Natural killer cell (primary cell): Measurements from ENCODE around the gene RANBP17. TPM values are rescaled to one million over a fixed set of nuclear protein-coding genes. Genes with fewer than 3 reads are reported as not detected.

Experiments used
- ATAC-seq, 3 donors: fragments of 150-1000 bp in 2 of 3; fragments of 200-7000 bp in 1 of 3; cut with Tn5 transposase; 1 replicate in 1 of 3; 2 replicates in 2 of 3; pipeline ENCODE4 v1.10.0; 2021; ENCODE audit warnings: mild to moderate bottlenecking in 2 of 3, moderate library complexity in 2 of 3
- DNase-seq, 2 donors: peaks; one replicate each; pipeline versions ENCODE4 v3.0.0 to v3.0.0-alpha.2; 2013 to 2021; ENCODE audit warnings: mixed read lengths in 1 of 2
- H3K27ac ChIP-seq: one replicate; pipeline ENCODE4 v1.5.1; 2013; ENCODE audit warnings: mild to moderate bottlenecking, low read length
- H3K27me3 ChIP-seq: one replicate; pipeline ENCODE4 v1.6.1; 2013; ENCODE audit warnings: low read length; ENCODE audit not compliant: control insufficient read depth, insufficient read depth
- H3K36me3 ChIP-seq: one replicate; pipeline ENCODE4 v1.6.1; 2013; ENCODE audit warnings: low read length; ENCODE audit not compliant: control insufficient read depth, insufficient read depth
- H3K4me1 ChIP-seq: one replicate; pipeline ENCODE4 v1.6.1; 2013; ENCODE audit warnings: low read length; ENCODE audit not compliant: control insufficient read depth, insufficient read depth
- H3K4me3 ChIP-seq: one replicate; pipeline ENCODE4 v1.5.1; 2013; ENCODE audit warnings: low read length
- H3K9me3 ChIP-seq: one replicate; pipeline ENCODE4 v1.6.1; 2013; ENCODE audit warnings: low read length; ENCODE audit not compliant: control insufficient read depth, insufficient read depth
- H3K27ac Mint-ChIP-seq, 2 donors: one replicate each; pipeline ENCODE4 v1.8.0; 2022; ENCODE audit warnings: mild to moderate bottlenecking in 2 of 2, mixed read lengths in 2 of 2, moderate library complexity in 1 of 2
- H3K27me3 Mint-ChIP-seq, 2 donors: one replicate each; pipeline ENCODE4 v1.8.0; 2022; ENCODE audit warnings: low read depth in 2 of 2, mixed read lengths in 2 of 2
- H3K36me3 Mint-ChIP-seq: one replicate; pipeline ENCODE4 v1.8.0; 2022; ENCODE audit warnings: mixed read lengths
- H3K4me1 Mint-ChIP-seq, 2 donors: one replicate each; pipeline ENCODE4 v1.8.0; 2022; ENCODE audit warnings: mixed read lengths in 2 of 2
- H3K4me3 Mint-ChIP-seq: one replicate; pipeline ENCODE4 v1.8.0; 2022; ENCODE audit warnings: mild to moderate bottlenecking, moderate library complexity, mixed read lengths
- H3K9me3 Mint-ChIP-seq, 2 donors: one replicate each; pipeline ENCODE4 v1.8.0; 2022; ENCODE audit warnings: mixed read lengths in 2 of 2
- WGBS: methylation state at CpG from one replicate; pipeline ENCODE4 v1.1.7; 2013; ENCODE audit warnings: missing lambda C conversion rate; ENCODE audit not compliant: insufficient coverage; 5-methylcytosine and 5-hydroxymethylcytosine counted together
- intact Hi-C: fragments of 100-400 bp; cut with micrococcal nuclease; formaldehyde crosslinking; loops from one replicate; pipeline ENCODE4 v1.14.2; 2022
- total RNA-seq, 4 donors: library from RNA; stranded (reverse); fragments of 120-200 nt in 1 of 4; gene quantifications; one replicate each; pipeline versions ENCODE4 v1.2.3 to v1.2.4, GENCODE V29; 2013 to 2022
- TF ChIP-seq, protein P1 (sequence below): fragments of 200-600 bp; IDR thresholded peaks from one replicate; pipeline ENCODE4 v1.8.0; 2022; ENCODE audit warnings: antibody characterized with exemption

The RANBP17 gene
- total RNA-seq, 3 donors from 2014 or later (not counting 1 experiment from before 2014, with no cell fraction given): 11.2 to 15.0 (median 12.6) TPM

DNA sequence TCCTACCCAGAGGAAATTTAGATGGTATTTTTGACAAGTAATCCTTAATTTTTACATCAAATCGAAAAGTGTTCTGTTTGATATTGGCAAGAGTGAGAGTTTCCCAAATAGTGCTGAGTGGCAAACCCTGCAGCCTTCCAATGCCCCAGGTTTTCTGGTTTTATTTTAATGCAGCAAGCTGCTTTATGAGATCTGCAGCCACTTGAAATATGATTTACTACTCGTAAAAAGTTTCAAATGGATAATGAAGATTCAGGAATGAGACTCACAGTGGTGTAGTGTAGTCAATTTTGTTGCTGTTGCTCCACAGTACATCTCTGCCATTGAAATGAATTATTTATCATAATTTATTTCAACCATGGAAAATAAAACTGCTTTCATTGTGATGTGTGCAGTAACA lies 423.6 kb downstream of the RANBP17 start:
- H3K4me1 Mint-ChIP-seq: no peaks in the 10 kb centered on the region
- TF ChIP-seq, protein P1, sequence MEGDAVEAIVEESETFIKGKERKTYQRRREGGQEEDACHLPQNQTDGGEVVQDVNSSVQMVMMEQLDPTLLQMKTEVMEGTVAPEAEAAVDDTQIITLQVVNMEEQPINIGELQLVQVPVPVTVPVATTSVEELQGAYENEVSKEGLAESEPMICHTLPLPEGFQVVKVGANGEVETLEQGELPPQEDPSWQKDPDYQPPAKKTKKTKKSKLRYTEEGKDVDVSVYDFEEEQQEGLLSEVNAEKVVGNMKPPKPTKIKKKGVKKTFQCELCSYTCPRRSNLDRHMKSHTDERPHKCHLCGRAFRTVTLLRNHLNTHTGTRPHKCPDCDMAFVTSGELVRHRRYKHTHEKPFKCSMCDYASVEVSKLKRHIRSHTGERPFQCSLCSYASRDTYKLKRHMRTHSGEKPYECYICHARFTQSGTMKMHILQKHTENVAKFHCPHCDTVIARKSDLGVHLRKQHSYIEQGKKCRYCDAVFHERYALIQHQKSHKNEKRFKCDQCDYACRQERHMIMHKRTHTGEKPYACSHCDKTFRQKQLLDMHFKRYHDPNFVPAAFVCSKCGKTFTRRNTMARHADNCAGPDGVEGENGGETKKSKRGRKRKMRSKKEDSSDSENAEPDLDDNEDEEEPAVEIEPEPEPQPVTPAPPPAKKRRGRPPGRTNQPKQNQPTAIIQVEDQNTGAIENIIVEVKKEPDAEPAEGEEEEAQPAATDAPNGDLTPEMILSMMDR: no peak

DNA sequence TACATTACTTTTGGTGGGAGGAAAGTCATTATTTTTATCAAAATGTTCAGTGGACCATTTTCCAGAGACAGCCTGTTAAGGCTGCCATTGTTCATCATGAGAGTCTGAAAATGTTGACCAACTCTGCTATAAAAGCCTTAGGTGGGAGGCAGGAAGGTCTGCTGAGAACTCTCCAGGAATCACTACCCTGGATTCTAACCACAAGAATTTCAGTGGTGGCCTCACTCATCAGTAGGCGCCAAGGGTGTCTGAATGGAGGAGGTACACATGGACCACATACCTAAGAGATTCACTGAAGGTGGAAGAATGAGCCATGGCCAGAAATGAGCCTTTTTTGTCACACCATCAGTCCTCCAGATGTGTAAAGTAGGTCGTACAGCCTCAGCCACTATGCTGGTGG lies 426.2 kb downstream of the RANBP17 start:
- Histone ChIP-seq H3K36me3 (no peaks in the 10 kb centered on the region), H3K4me3 (no peak overlapping the region), H3K27me3 (no peaks in the 10 kb centered on the region), H3K9me3 (no peaks in the 10 kb centered on the region), H3K27ac (no peak overlapping the region), H3K4me1 (no peaks in the 10 kb centered on the region)
- Mint-ChIP-seq H3K36me3 (no peaks in the 10 kb centered on the region), H3K9me3 (no peaks in the 10 kb centered on the region), H3K4me3 (no peak overlapping the region), H3K27me3 (peaks cover 12 to 29% of the 10 kb centered on the region in 2 donors), H3K27ac (no peak overlapping the region), H3K4me1 (no peaks in the 10 kb centered on the region)
- ATAC-seq: no peak
- DNase-seq: no peak
- WGBS: 89% methylated on average over 2 of the region's 2 CpGs
- intact Hi-C loops: no loop called here
- TF ChIP-seq, protein P1: no peak

More for the DNA sequence above, 423.6 kb downstream of the RANBP17 start:
- Histone ChIP-seq H3K27ac (no peak overlapping the region), H3K9me3 (no peaks in the 10 kb centered on the region), H3K36me3 (no peaks in the 10 kb centered on the region), H3K4me1 (no peaks in the 10 kb centered on the region), H3K27me3 (no peaks in the 10 kb centered on the region), H3K4me3 (no peak overlapping the region)
- Mint-ChIP-seq H3K9me3 (no peaks in the 10 kb centered on the region), H3K27me3 (peaks cover 10 to 29% of the 10 kb centered on the region in 2 donors), H3K4me3 (no peak overlapping the region), H3K27ac (no peak overlapping the region), H3K36me3 (no peaks in the 10 kb centered on the region)
- DNase-seq: no peak
- WGBS: 72% methylated on average over 2 of the region's 2 CpGs
- intact Hi-C loops: no loop called here
- ATAC-seq: no peak

DNA sequence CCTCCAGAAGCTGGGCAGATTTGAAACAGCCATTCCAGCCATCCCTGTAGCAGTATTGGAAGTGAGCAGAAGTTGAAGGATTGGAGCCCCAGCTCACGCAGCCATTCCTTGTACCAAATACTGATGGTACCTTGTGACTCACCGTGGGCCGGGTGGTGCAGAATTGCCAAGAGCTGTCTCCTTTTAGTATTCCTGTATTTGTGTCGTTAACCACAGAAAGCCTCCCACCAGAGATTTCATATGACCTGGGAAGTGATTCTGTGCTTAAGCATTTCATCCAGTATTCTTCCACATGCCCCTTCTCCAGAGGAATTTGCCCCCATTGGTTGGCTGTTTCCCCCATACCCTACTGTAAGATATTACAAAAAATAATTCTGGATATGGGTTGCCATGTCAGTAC lies 429.6 kb downstream of the RANBP17 start:
- 94% methylated on average over 4 of the region's 4 CpGs for WGBS
- Mint-ChIP-seq H3K4me1 (no peaks in the 10 kb centered on the region), H3K27me3 (peaks cover 6 to 18% of the 10 kb centered on the region in 2 donors), H3K27ac (no peak overlapping the region), H3K9me3 (no peaks in the 10 kb centered on the region), H3K4me3 (no peak overlapping the region), H3K36me3 (no peaks in the 10 kb centered on the region)
- TF ChIP-seq, protein P1: no peak
- Histone ChIP-seq H3K27ac (no peak overlapping the region), H3K4me1 (no peaks in the 10 kb centered on the region), H3K27me3 (no peaks in the 10 kb centered on the region), H3K9me3 (no peaks in the 10 kb centered on the region), H3K4me3 (no peak overlapping the region), H3K36me3 (no peaks in the 10 kb centered on the region)
- ATAC-seq: no peak
- DNase-seq: no peak
- intact Hi-C loops: no loop called here

DNA sequence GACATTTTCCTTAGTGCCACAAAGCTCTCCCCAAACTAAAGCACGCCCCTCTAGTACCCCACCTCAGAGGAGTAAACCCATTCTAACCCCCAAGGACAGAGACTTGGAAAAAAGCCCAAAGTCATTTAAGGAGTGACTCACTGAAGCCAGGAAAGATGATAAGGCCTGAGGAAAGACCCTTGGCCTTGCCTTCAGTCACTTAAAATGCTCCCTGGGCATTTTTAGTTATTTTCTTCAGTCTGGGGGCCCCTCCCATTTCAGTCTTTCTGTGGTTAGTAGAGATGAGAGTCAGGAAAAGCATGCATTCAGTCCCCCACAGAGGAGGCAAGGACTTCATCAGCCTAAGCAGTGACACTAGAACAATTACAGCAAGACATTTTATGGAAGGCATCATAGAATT lies 433.5 kb downstream of the RANBP17 start:
- TF ChIP-seq, protein P1: no peak
- DNase-seq (no peak), ATAC-seq (no peak)
- Mint-ChIP-seq H3K4me3 (no peak overlapping the region), H3K27ac (no peak overlapping the region), H3K9me3 (no peaks in the 10 kb centered on the region), H3K27me3 (peaks cover 6 to 18% of the 10 kb centered on the region in 2 donors), H3K36me3 (no peaks in the 10 kb centered on the region), H3K4me1 (no peaks in the 10 kb centered on the region)
- Histone ChIP-seq H3K27me3 (no peaks in the 10 kb centered on the region), H3K36me3 (no peaks in the 10 kb centered on the region), H3K27ac (no peak overlapping the region), H3K4me1 (no peaks in the 10 kb centered on the region), H3K4me3 (no peak overlapping the region), H3K9me3 (no peaks in the 10 kb centered on the region)
- intact Hi-C loops: no loop called here
- 65% methylated on average over 1 of the region's 1 CpG for WGBS
